ENCODE data around the gene AGTRAP.

Gene AGTRAP

GRCh38 chr1:11708554-11709350 lies 27.2 kb upstream of the AGTRAP start:
- H3K4me2 ChIP-seq (ENCODE audit: low read length) = no peak overlapping the region

DNA sequence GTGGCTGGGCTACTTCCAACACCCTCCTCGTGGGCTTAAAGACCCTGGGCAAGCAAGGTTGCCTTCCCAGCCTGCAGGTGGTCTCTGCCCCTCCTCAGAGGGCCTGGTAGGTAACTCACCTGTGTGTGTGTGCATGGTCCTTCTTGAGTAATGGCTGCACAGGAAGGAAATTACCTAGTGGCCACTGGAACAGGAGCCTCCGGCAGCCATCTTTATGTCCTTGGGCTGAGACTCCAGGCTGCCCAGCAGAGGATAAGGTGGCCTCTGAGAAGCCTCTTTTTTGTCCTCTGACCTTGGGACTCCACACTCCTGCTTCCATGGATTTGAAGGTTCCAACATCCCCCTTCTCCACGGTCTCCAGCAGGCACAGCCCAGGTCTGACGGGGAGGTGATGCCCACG lies 24.4 kb upstream of the AGTRAP start:
- no peak for TF ChIP-seq CTCF (IDR thresholded peaks at IDR 0.05; ENCODE audit: low read depth, low read length)
- no peak for TF ChIP-seq EZH2phosphoT487 (IDR thresholded peaks at IDR 0.05; ENCODE audit: low read depth)
- Histone ChIP-seq H3K4me2 (ENCODE audit: low read length) (no peak overlapping the region), H3K36me3 (replicated peaks; ENCODE audit: low read depth, low read length) (no peaks in the 10 kb centered on the region)

More at GRCh38 chr1:11708554-11709350, 27.2 kb upstream of the AGTRAP start:
- Histone ChIP-seq H3K4me1 (ENCODE audit: low read length) (no peaks in the 10 kb centered on the region), H3K36me3 (replicated peaks; ENCODE audit: low read depth, low read length) (no peaks in the 10 kb centered on the region), H3K9ac (ENCODE audit: low read length) (no peak overlapping the region), H3K4me3 (ENCODE audit: low read length) (no peak overlapping the region), H2AFZ (ENCODE audit: low read depth, low read length) (no peak overlapping the region), H3K27me3 (ENCODE audit: low read depth, low read length) (no peaks in the 10 kb centered on the region), H3K79me2 (ENCODE audit: low read length) (no peaks in the 10 kb centered on the region), H4K20me1 (ENCODE audit: insufficient read depth, low read length) (no peaks in the 10 kb centered on the region), H3K9me3 (ENCODE audit: insufficient read depth, low read length) (no peaks in the 10 kb centered on the region), H3K27ac (ENCODE audit: low read length) (no peak overlapping the region)
- no peak for TF ChIP-seq CTCF (IDR thresholded peaks at IDR 0.05; ENCODE audit: low read depth, low read length)
- TF ChIP-seq EZH2phosphoT487 (IDR thresholded peaks at IDR 0.05; ENCODE audit: low read depth) = no peak

DNA sequence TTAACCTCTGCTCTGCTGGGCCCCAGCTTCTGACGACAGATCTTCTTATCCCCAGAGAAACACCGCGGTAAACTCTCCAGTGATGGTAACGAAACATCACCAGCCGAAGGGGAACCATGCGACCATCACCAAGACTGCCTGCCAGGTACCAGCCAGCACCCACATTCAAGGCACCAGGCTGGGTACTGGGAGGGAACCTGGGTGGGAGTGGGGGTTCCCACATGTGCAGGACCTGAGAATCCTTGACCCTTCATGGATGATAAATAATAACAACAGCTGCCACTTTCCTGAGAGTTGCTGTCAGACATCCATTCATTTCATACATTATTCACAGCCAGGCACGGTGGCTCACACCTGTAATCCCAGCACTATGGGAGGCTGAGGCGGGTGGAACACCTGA lies 23.7 kb upstream of the AGTRAP start:
- TF ChIP-seq CTCF (IDR thresholded peaks at IDR 0.05; ENCODE audit: low read depth, low read length) = no peak
- no peak for TF ChIP-seq EZH2phosphoT487 (IDR thresholded peaks at IDR 0.05; ENCODE audit: low read depth)
- Histone ChIP-seq H3K4me1 (ENCODE audit: low read length) (no peaks in the 10 kb centered on the region), H3K4me2 (ENCODE audit: low read length) (no peak overlapping the region), H3K36me3 (replicated peaks; ENCODE audit: low read depth, low read length) (no peaks in the 10 kb centered on the region), H3K27me3 (ENCODE audit: low read depth, low read length) (no peaks in the 10 kb centered on the region), H3K9ac (ENCODE audit: low read length) (no peak overlapping the region), H2AFZ (ENCODE audit: low read depth, low read length) (no peak overlapping the region), H3K79me2 (ENCODE audit: low read length) (no peaks in the 10 kb centered on the region), H3K27ac (ENCODE audit: low read length) (no peak overlapping the region), H3K9me3 (ENCODE audit: insufficient read depth, low read length) (no peaks in the 10 kb centered on the region), H3K4me3 (ENCODE audit: low read length) (no peak overlapping the region), H4K20me1 (ENCODE audit: insufficient read depth, low read length) (no peaks in the 10 kb centered on the region)

More for the DNA sequence above, 24.4 kb upstream of the AGTRAP start:
- H3K9ac ChIP-seq (ENCODE audit: low read length) = no peak overlapping the region
- H3K4me3 ChIP-seq (ENCODE audit: low read length) = no peak overlapping the region
- H3K4me1 ChIP-seq (ENCODE audit: low read length) = no peaks in the 10 kb centered on the region
- H2AFZ ChIP-seq (ENCODE audit: low read depth, low read length) = no peak overlapping the region
- H3K79me2 ChIP-seq (ENCODE audit: low read length) = no peaks in the 10 kb centered on the region
- no peaks in the 10 kb centered on the region for H3K9me3 ChIP-seq (ENCODE audit: insufficient read depth, low read length)
- H3K27ac ChIP-seq (ENCODE audit: low read length) = no peak overlapping the region
- no peaks in the 10 kb centered on the region for H3K27me3 ChIP-seq (ENCODE audit: low read depth, low read length)
- no peaks in the 10 kb centered on the region for H4K20me1 ChIP-seq (ENCODE audit: insufficient read depth, low read length)

- Histone ChIP-seq H3K36me3 (replicated peaks; ENCODE audit: low read depth, low read length) (no peaks in the 10 kb centered on the region), H3K9ac (ENCODE audit: low read length) (no peak overlapping the region), H3K27me3 (ENCODE audit: low read depth, low read length) (no peaks in the 10 kb centered on the region), H3K4me2 (ENCODE audit: low read length) (no peak overlapping the region), H3K9me3 (ENCODE audit: insufficient read depth, low read length) (no peaks in the 10 kb centered on the region), H3K79me2 (ENCODE audit: low read length) (no peaks in the 10 kb centered on the region), H2AFZ (ENCODE audit: low read depth, low read length) (no peak overlapping the region), H3K4me1 (ENCODE audit: low read length) (no peaks in the 10 kb centered on the region), H3K4me3 (ENCODE audit: low read length) (no peak overlapping the region), H3K27ac (ENCODE audit: low read length) (no peak overlapping the region), H4K20me1 (ENCODE audit: insufficient read depth, low read length) (no peaks in the 10 kb centered on the region)
- no peak for TF ChIP-seq CTCF (IDR thresholded peaks at IDR 0.05; ENCODE audit: low read depth, low read length)
- no peak for TF ChIP-seq EZH2phosphoT487 (IDR thresholded peaks at IDR 0.05; ENCODE audit: low read depth)
Observed at GRCh38 chr1:11713095-11713494, 22.8 kb upstream of the AGTRAP start.

Data from OCI-LY3 (cell line).